PC-3 (cell line): ENCODE results near the gene PHEX. TPM values are rescaled to one million over a fixed set of nuclear protein-coding genes. Genes with fewer than 3 reads are reported as not detected.

Source experiments
- ATAC-seq: fragments of 200-7000 bp; cut with Tn5 transposase; 2 replicates; pipeline ENCODE4 v1.9.1; 2020; ENCODE audit warnings: mild to moderate bottlenecking, moderate library complexity
- BruUV-seq: library from RNA; stranded (reverse); fragments of 400-500 nt; replicated peaks from 2 replicates; lab custom pipeline; 2021; lab: Mats Ljungman, UMichigan
- CTCF ChIA-PET: fragments of 300-600 bp; sonication (Branson Sonifier 250); formaldehyde crosslinking; loops from one replicate; lab custom pipeline; 2022; ENCODE audit warnings: antibody characterized with exemption; lab: Charles Lee
- POLR2A ChIA-PET: fragments of 300-600 bp; sonication (Branson Sonifier 250); formaldehyde crosslinking; loops from one replicate; lab custom pipeline; 2022; ENCODE audit warnings: antibody characterized with exemption; ENCODE audit not compliant: unreplicated experiment; lab: Charles Lee
- DNase-seq: peaks from one replicate; pipeline ENCODE4 v3.0.0-alpha.2; 2015
- H2AFZ ChIP-seq: fragments of 300-600 bp; sonication (generic); 2 replicates; pipeline ENCODE4 v1.6.0; 2016; ENCODE audit warnings: antibody characterized with exemption, low read length
- H3F3A ChIP-seq: fragments of 300-600 bp; sonication (generic); one replicate; pipeline ENCODE4 v1.6.0; 2017; ENCODE audit warnings: antibody characterized with exemption, low read length, control low read depth, mild to moderate bottlenecking; ENCODE audit not compliant: unreplicated experiment
- H3K27ac ChIP-seq: fragments of 300-600 bp; sonication (generic); 2 replicates; pipeline ENCODE4 v1.5.1; 2016; ENCODE audit warnings: mild to moderate bottlenecking, low read length
- H3K27me3 ChIP-seq: fragments of 300-600 bp; sonication (generic); 2 replicates; pipeline ENCODE4 v1.6.1; 2016; ENCODE audit warnings: low read length, mixed read lengths
- H3K36me3 ChIP-seq: fragments of 300-600 bp; sonication (generic); 2 replicates; pipeline ENCODE4 v1.6.1; 2016; ENCODE audit warnings: low read depth, mixed run types, low read length, mixed read lengths
- H3K4me1 ChIP-seq: fragments of 300-600 bp; sonication (generic); 2 replicates; pipeline ENCODE4 v1.5.1; 2016; ENCODE audit warnings: low read length; ENCODE audit not compliant: insufficient read depth
- H3K4me2 ChIP-seq: fragments of 300-600 bp; sonication (generic); 2 replicates; pipeline ENCODE4 v1.6.0; 2016; ENCODE audit warnings: low read length
- H3K4me3 ChIP-seq: fragments of 300-600 bp; sonication (generic); 2 replicates; pipeline ENCODE4 v1.5.1; 2016; ENCODE audit warnings: mild to moderate bottlenecking, low read length, mixed read lengths
- H3K79me2 ChIP-seq: fragments of 300-600 bp; sonication (generic); 2 replicates; pipeline ENCODE4 v1.6.1; 2017; ENCODE audit warnings: low read length, mixed read lengths
- H3K9ac ChIP-seq: fragments of 300-600 bp; sonication (generic); 2 replicates; pipeline ENCODE4 v1.6.0; 2016; ENCODE audit warnings: mild to moderate bottlenecking, low read length
- H3K9me2 ChIP-seq: fragments of 300-600 bp; sonication (generic); replicated peaks from 2 replicates; pipeline ENCODE4 v1.6.1; 2016; ENCODE audit warnings: mixed run types, low read length, mixed read lengths
- H3K9me3 ChIP-seq: fragments of 300-600 bp; sonication (generic); 2 replicates; pipeline ENCODE4 v1.6.1; 2016; ENCODE audit warnings: low read length, mixed read lengths
- H4K20me1 ChIP-seq: fragments of 300-600 bp; sonication (generic); 2 replicates; pipeline ENCODE4 v1.6.1; 2016; ENCODE audit warnings: low read length, mixed read lengths
- CTCF ChIP-seq: fragments of 300-600 bp; sonication (generic); conservative IDR thresholded peaks from 2 replicates; pipeline ENCODE4 v1.5.1; 2017; ENCODE audit warnings: antibody characterized with exemption, low read depth, mild to moderate bottlenecking, low read length
- EZH2 ChIP-seq: fragments of 300-600 bp; sonication (generic); IDR thresholded peaks from one replicate; pipeline ENCODE4 v1.6.1; 2017; ENCODE audit warnings: antibody characterized with exemption, mild to moderate bottlenecking, low read length; ENCODE audit not compliant: unreplicated experiment
- EZH2phosphoT487 ChIP-seq: fragments of 300-600 bp; sonication (generic); IDR thresholded peaks from 2 replicates; pipeline ENCODE4 v1.6.1; 2018; ENCODE audit warnings: mild to moderate bottlenecking, antibody characterized with exemption, low read length, borderline replicate concordance
- intact Hi-C: fragments of 100-400 bp; cut with micrococcal nuclease; formaldehyde crosslinking; loops from 2 replicates; pipeline ENCODE4 v1.9.0; 2023
- total RNA-seq: library from RNA; depleted of rRNA; stranded (reverse); fragments of >200 nt; gene quantifications from 2 replicates; pipeline ENCODE4 v1.2.3, GENCODE V29; 2014

The PHEX gene
- total RNA-seq, 1 experiment from 2014 or later, result 0.62 TPM

DNA sequence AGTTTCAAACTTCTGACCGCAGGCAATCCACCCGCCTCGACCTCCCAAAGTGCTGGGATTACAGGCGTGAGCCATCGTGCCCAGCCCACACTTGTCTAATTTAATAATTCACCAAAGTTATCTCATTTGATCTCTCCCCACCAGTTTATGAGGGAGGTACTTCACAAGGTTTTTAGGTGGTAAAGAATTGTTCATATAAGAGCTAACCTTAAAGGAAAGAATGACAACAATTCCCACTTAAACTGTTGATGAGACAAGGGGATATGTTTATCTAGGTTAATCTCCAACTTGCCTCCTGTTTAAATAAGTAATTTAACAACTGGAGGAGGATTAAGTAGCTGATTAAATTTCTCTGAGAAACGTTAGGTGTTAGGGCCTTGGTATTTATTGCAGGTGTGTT lies 123.0 kb downstream of the PHEX start:
- no peak for ATAC-seq
- CTCF ChIA-PET, result no interaction called here
- Histone ChIP-seq H3K4me3 (no peak overlapping the region), H3K27me3 (no peaks in the 10 kb centered on the region), H3K79me2 (no peaks in the 10 kb centered on the region), H2AFZ (no peak overlapping the region), H3K27ac (no peak overlapping the region), H4K20me1 (no peaks in the 10 kb centered on the region), H3K4me1 (no peaks in the 10 kb centered on the region), H3K4me2 (no peak overlapping the region), H3F3A (no peaks in the 10 kb centered on the region), H3K9ac (no peak overlapping the region), H3K36me3 (no peaks in the 10 kb centered on the region), H3K9me2 (no peaks in the 10 kb centered on the region), H3K9me3 (no peaks in the 10 kb centered on the region)
- intact Hi-C loops, result no loop called here
- no peak for DNase-seq
- no TSS peak for BruUV-seq
- TF ChIP-seq EZH2 (no peak), CTCF (no peak), EZH2phosphoT487 (no peak)
- POLR2A ChIA-PET, result no interaction called here

DNA sequence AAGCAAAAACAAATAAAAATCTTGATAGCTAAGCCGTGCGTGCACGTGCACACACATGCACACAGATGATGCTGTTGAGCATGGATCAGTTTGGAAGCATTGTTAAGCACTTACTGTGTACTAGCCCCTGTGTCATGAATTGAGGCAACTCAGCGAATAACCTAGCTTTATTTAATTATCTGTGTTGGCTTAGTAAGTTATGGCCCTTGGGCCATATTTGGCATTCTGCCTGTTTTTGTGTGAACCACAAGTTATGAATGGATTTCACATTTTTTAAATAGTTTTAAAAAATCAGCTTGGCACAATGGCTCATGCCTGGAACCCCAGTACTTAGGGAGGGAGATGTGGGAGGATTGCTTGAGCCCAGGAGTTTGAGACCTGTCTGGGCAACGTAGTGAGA lies 126.9 kb downstream of the PHEX start:
- DNase-seq (peak; percentile 57), ATAC-seq (no peak)
- Histone ChIP-seq H3K9me3 (no peaks in the 10 kb centered on the region), H3K4me2 (no peak overlapping the region), H3K4me1 (no peaks in the 10 kb centered on the region; the same call in 1 of the 2 replicates), H3K4me3 (no peak overlapping the region), H4K20me1 (no peaks in the 10 kb centered on the region), H3F3A (no peaks in the 10 kb centered on the region), H3K27ac (no peak overlapping the region), H3K79me2 (no peaks in the 10 kb centered on the region), H3K9me2 (no peaks in the 10 kb centered on the region), H2AFZ (no peak overlapping the region), H3K36me3 (no peaks in the 10 kb centered on the region), H3K9ac (no peak overlapping the region), H3K27me3 (no peaks in the 10 kb centered on the region)
- ChIA-PET POLR2A (no interaction called here), CTCF (interaction anchor here (0.6 kb wide), 1 partner anchor 98 kb away, joined by 4 read pairs; no protein-coding TSS in a partner anchor)
- no TSS peak for BruUV-seq
- intact Hi-C loops, result no loop called here
- TF ChIP-seq EZH2phosphoT487, result no peak
- TF ChIP-seq EZH2, result no peak
- TF ChIP-seq CTCF, result no peak

- Histone ChIP-seq H3F3A (peaks cover 3% of the 10 kb centered on the region), H3K4me3 (no peak overlapping the region), H3K9ac (no peak overlapping the region), H3K4me1 (peaks cover 23% of the 10 kb centered on the region), H3K9me2 (no peaks in the 10 kb centered on the region), H2AFZ (no peak overlapping the region), H3K27ac (no peak overlapping the region), H3K27me3 (no peaks in the 10 kb centered on the region), H3K36me3 (no peaks in the 10 kb centered on the region), H3K79me2 (no peaks in the 10 kb centered on the region), H3K4me2 (no peak overlapping the region), H4K20me1 (no peaks in the 10 kb centered on the region), H3K9me3 (no peaks in the 10 kb centered on the region)
- ChIA-PET CTCF (no interaction called here), POLR2A (no interaction called here)
- no peak for TF ChIP-seq CTCF
- TF ChIP-seq EZH2phosphoT487, result no peak
- no peak for TF ChIP-seq EZH2
- intact Hi-C loops, result no loop called here
- no TSS peak for BruUV-seq
- ATAC-seq (no peak), DNase-seq (no peak)
Measured at GRCh38 chrX:22163326-22163725, 131.2 kb downstream of the PHEX start.
